K562 treated with DMSO at 1 percent for 12 hours (cell line): ENCODE results near the gene EML1. TPM values are rescaled to one million over a fixed set of nuclear protein-coding genes. Genes with fewer than 3 reads are reported as not detected.

Source experiments
- total RNA-seq: library from RNA; unstranded; fragments of 300-600 nt; gene quantifications from 2 replicates; pipeline ENCODE4 v1.2.3, GENCODE V29; 2022; ENCODE audit not compliant: insufficient read depth

EML1 gene, protein sequence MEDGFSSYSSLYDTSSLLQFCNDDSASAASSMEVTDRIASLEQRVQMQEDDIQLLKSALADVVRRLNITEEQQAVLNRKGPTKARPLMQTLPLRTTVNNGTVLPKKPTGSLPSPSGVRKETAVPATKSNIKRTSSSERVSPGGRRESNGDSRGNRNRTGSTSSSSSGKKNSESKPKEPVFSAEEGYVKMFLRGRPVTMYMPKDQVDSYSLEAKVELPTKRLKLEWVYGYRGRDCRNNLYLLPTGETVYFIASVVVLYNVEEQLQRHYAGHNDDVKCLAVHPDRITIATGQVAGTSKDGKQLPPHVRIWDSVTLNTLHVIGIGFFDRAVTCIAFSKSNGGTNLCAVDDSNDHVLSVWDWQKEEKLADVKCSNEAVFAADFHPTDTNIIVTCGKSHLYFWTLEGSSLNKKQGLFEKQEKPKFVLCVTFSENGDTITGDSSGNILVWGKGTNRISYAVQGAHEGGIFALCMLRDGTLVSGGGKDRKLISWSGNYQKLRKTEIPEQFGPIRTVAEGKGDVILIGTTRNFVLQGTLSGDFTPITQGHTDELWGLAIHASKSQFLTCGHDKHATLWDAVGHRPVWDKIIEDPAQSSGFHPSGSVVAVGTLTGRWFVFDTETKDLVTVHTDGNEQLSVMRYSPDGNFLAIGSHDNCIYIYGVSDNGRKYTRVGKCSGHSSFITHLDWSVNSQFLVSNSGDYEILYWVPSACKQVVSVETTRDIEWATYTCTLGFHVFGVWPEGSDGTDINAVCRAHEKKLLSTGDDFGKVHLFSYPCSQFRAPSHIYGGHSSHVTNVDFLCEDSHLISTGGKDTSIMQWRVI
- 0.25 and 3.3 TPM in 2 replicates for total RNA-seq

DNA sequence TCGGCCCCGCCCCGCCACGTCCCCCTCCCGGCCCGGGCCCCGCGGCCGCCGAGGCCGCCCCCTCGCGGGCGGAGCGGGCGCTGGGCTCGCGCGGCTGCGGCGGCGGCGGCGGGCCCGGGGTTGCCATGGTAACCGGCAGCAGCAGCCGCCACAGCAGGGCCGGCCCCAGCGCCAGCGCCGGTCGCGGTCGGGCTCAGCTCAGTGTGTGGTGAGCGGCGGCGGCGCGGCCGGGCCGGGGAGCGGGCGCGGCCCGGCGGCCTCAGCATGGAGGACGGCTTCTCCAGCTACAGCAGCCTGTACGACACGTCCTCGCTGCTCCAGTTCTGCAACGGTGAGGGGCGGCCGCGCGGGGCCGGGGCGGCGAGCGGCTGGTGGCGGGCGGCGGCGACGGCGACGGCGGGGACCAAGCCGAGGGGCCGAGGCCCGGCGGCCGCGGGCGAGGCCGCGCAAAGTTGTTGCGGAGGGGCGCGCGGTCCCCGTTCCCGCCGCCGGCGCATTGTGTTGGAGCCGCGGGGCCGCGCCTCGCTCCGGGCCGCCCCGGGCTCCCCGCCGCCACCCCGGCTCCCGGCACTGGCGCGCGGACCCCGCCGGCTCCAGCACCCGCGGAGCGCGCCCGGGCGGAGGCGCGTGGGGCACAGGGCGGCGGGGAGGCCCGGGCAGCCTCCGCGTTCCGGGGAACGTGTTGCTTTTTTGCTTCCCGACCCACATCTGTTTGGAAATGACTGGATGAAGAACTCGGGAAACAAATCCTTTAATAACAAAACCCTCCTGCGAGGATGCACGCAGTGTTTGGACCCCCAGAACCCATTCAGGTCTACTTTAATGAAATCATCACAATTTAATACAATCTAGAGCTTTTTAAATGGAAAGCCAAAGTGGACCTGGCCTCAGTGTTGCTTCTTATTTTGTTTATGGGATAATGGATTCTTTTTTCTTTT, at the start of gene EML1:
Gene EML1, plus strand, starts transcription at position 201 of the 938 bp plus-strand sequence. Its CDS starts 64 bp downstream, at position 265.

Other genes with a start within 250 kb of the EML1 start
- gene CCDC85C, start 189.2 kb upstream of the EML1 start, total RNA-seq = 5.0 and 13.0 TPM in 2 replicates
- not detected in 2 replicates for gene HHIPL1, start 148.3 kb upstream of the EML1 start, total RNA-seq
- gene CYP46A1, start 109.1 kb upstream of the EML1 start, total RNA-seq = not detected in 2 replicates